ENCODE measurements around the gene RIF1. TPM values are rescaled to one million over a fixed set of nuclear protein-coding genes. Genes with fewer than 3 reads are reported as not detected.
A peak's percentile ranks its signal among the peaks of the same experiment; 100 is the strongest.

Gene RIF1
- polyA plus RNA-seq (2013, experiment 1 of 2): 15.0 TPM
- polyA plus RNA-seq (2013, experiment 2 of 2): 15.4 TPM

- no CpG with 5 or more reads among the region's 65 CpGs for WGBS, 2 donors (ENCODE audit: extremely low coverage in 2 of 2, insufficient read length in 2 of 2, insufficient replicate concordance in 1 of 2)
- H3K27ac ChIP-seq (replicated peaks; ENCODE audit: low read length): peak within 1 kb of the TSS; percentile 93
Measured at GRCh38 chr2:151409601-151410484, at the start of gene RIF1. Gene RIF1, plus strand, starts transcription at chr2:151409902. Its CDS starts 522 bp downstream, at chr2:151410424.

GRCh38 chr2:151361674-151362370 is 47.9 kb upstream of the RIF1 start:
- no peak overlapping the region for H2BK5ac ChIP-seq (ENCODE audit: low read length)
- H3K23ac ChIP-seq (ENCODE audit: low read depth, low read length, poor library complexity): no peak overlapping the region
- no peak overlapping the region for H3K4ac ChIP-seq (ENCODE audit: low read length)
- H3K4me1 ChIP-seq (ENCODE audit: control insufficient read depth in 2 of 2, insufficient read depth in 1 of 2, low read depth in 1 of 2, low read length in 2 of 2): peaks cover 2 to 3% of the 10 kb centered on the region in 2 donors
- H2BK12ac ChIP-seq (ENCODE audit: low read length): no peak overlapping the region
- no peaks in the 10 kb centered on the region for H3K79me1 ChIP-seq (ENCODE audit: low read depth, low read length)
- no peak overlapping the region for H2AK5ac ChIP-seq (ENCODE audit: low read depth, low read length)
- H3K18ac ChIP-seq (ENCODE audit: low read length): no peak overlapping the region
- H3K27me3 ChIP-seq (ENCODE audit: control insufficient read depth in 3 of 3, insufficient read depth in 3 of 3, low read depth in 1 of 3, low read length in 3 of 3): no peaks in the 10 kb centered on the region
- no peak overlapping the region for H3K4me3 ChIP-seq (ENCODE audit: low read length in 2 of 2)
- no peak for DNase-seq (ENCODE audit: low spot score)
- H2BK120ac ChIP-seq (ENCODE audit: low read depth, low read length): no peak overlapping the region
- no peak overlapping the region for H4K91ac ChIP-seq (ENCODE audit: low read depth, low read length, poor library complexity)
- H3K36me3 ChIP-seq (replicated peaks in 1 of 2; ENCODE audit: control insufficient read depth in 2 of 2, insufficient read depth in 2 of 2, low read length in 2 of 2): no peaks in the 10 kb centered on the region
- H3K14ac ChIP-seq (ENCODE audit: low read length): no peak overlapping the region
- H3K4me2 ChIP-seq (ENCODE audit: insufficient read depth, low read length, poor library complexity, severe bottlenecking): no peak overlapping the region
- H2AFZ ChIP-seq (ENCODE audit: low read length): no peak overlapping the region
- H3K9me3 ChIP-seq (replicated peaks in 1 of 2; ENCODE audit: control insufficient read depth in 2 of 2, insufficient read depth in 1 of 2, low read depth in 1 of 2, low read length in 2 of 2): no peaks in the 10 kb centered on the region
- H3K27ac ChIP-seq (replicated peaks; ENCODE audit: low read length): no peak overlapping the region
- H2BK15ac ChIP-seq (ENCODE audit: low read length): no peak overlapping the region
- no peak overlapping the region for H4K8ac ChIP-seq (ENCODE audit: low read depth, low read length)
- no CpG with 5 or more reads among the region's 3 CpGs for WGBS, 2 donors (ENCODE audit: extremely low coverage in 2 of 2, insufficient read length in 2 of 2, insufficient replicate concordance in 1 of 2)
- no peak overlapping the region for H3K9ac ChIP-seq (ENCODE audit: low read depth, low read length, poor library complexity)

More at GRCh38 chr2:151409601-151410484, at the start of gene RIF1:
- peaks cover 0 to 2% of the 10 kb centered on the region in 2 donors for H3K4me1 ChIP-seq (ENCODE audit: control insufficient read depth in 2 of 2, insufficient read depth in 1 of 2, low read depth in 1 of 2, low read length in 2 of 2)
- no peak within 1 kb of the TSS for H3K14ac ChIP-seq (ENCODE audit: low read length)
- peak within 1 kb of the TSS; percentile 89 for H3K18ac ChIP-seq (ENCODE audit: low read length)
- H4K91ac ChIP-seq (ENCODE audit: low read depth, low read length, poor library complexity): peak within 1 kb of the TSS; percentile 14
- H3K79me1 ChIP-seq (ENCODE audit: low read depth, low read length): peaks cover 3% of the 10 kb centered on the region
- H3K9me3 ChIP-seq (replicated peaks in 1 of 2; ENCODE audit: control insufficient read depth in 2 of 2, insufficient read depth in 1 of 2, low read depth in 1 of 2, low read length in 2 of 2): no peaks in the 10 kb centered on the region
- peak; percentile 83 for DNase-seq (ENCODE audit: low spot score)
- peak within 1 kb of the TSS; percentile 51 for H3K4me2 ChIP-seq (ENCODE audit: insufficient read depth, low read length, poor library complexity, severe bottlenecking)
- no peak within 1 kb of the TSS for H2AK5ac ChIP-seq (ENCODE audit: low read depth, low read length)
- peak within 1 kb of the TSS; percentile 15 for H3K23ac ChIP-seq (ENCODE audit: low read depth, low read length, poor library complexity)
- peak within 1 kb of the TSS; percentile 84 to 96 for H3K4me3 ChIP-seq (ENCODE audit: low read length in 2 of 2)
- no peak within 1 kb of the TSS for H3K4ac ChIP-seq (ENCODE audit: low read length)
- H4K8ac ChIP-seq (ENCODE audit: low read depth, low read length): no peak within 1 kb of the TSS
- H2BK12ac ChIP-seq (ENCODE audit: low read length): no peak within 1 kb of the TSS
- H2AFZ ChIP-seq (ENCODE audit: low read length): peak within 1 kb of the TSS; percentile 89
- H3K36me3 ChIP-seq (replicated peaks in 1 of 2; ENCODE audit: control insufficient read depth in 2 of 2, insufficient read depth in 2 of 2, low read length in 2 of 2): peaks cover 5 to 34% of the 10 kb centered on the region in 2 donors
- no peak within 1 kb of the TSS for H2BK15ac ChIP-seq (ENCODE audit: low read length)
- H2BK120ac ChIP-seq (ENCODE audit: low read depth, low read length): no peak within 1 kb of the TSS
- peak within 1 kb of the TSS; percentile 2 for H2BK5ac ChIP-seq (ENCODE audit: low read length)
- H3K27me3 ChIP-seq (ENCODE audit: control insufficient read depth in 3 of 3, insufficient read depth in 3 of 3, low read depth in 1 of 3, low read length in 3 of 3): no peaks in the 10 kb centered on the region
- peak within 1 kb of the TSS; percentile 87 for H3K9ac ChIP-seq (ENCODE audit: low read depth, low read length, poor library complexity)

- no peak for DNase-seq (ENCODE audit: low spot score)
- no peak overlapping the region for H2BK120ac ChIP-seq (ENCODE audit: low read depth, low read length)
- H3K27ac ChIP-seq (replicated peaks; ENCODE audit: low read length): no peak overlapping the region
- H3K4me1 ChIP-seq (ENCODE audit: control insufficient read depth in 2 of 2, insufficient read depth in 1 of 2, low read depth in 1 of 2, low read length in 2 of 2): peaks cover 2 to 3% of the 10 kb centered on the region in 2 donors
- H3K23ac ChIP-seq (ENCODE audit: low read depth, low read length, poor library complexity): no peak overlapping the region
- no peak overlapping the region for H2BK12ac ChIP-seq (ENCODE audit: low read length)
- no peak overlapping the region for H3K4me3 ChIP-seq (ENCODE audit: low read length in 2 of 2)
- no peak overlapping the region for H4K91ac ChIP-seq (ENCODE audit: low read depth, low read length, poor library complexity)
- no peak overlapping the region for H2BK15ac ChIP-seq (ENCODE audit: low read length)
- no peaks in the 10 kb centered on the region for H3K9me3 ChIP-seq (replicated peaks in 1 of 2; ENCODE audit: control insufficient read depth in 2 of 2, insufficient read depth in 1 of 2, low read depth in 1 of 2, low read length in 2 of 2)
- no peaks in the 10 kb centered on the region for H3K36me3 ChIP-seq (replicated peaks in 1 of 2; ENCODE audit: control insufficient read depth in 2 of 2, insufficient read depth in 2 of 2, low read length in 2 of 2)
- peak overlapping the region; percentile 80 for H2AFZ ChIP-seq (ENCODE audit: low read length)
- H3K27me3 ChIP-seq (ENCODE audit: control insufficient read depth in 3 of 3, insufficient read depth in 3 of 3, low read depth in 1 of 3, low read length in 3 of 3): no peaks in the 10 kb centered on the region
- no peak overlapping the region for H3K4me2 ChIP-seq (ENCODE audit: insufficient read depth, low read length, poor library complexity, severe bottlenecking)
- H4K8ac ChIP-seq (ENCODE audit: low read depth, low read length): no peak overlapping the region
- H3K14ac ChIP-seq (ENCODE audit: low read length): no peak overlapping the region
- no peak overlapping the region for H3K4ac ChIP-seq (ENCODE audit: low read length)
- no peak overlapping the region for H2AK5ac ChIP-seq (ENCODE audit: low read depth, low read length)
- H3K79me1 ChIP-seq (ENCODE audit: low read depth, low read length): no peaks in the 10 kb centered on the region
- H3K18ac ChIP-seq (ENCODE audit: low read length): no peak overlapping the region
- WGBS, 2 donors (ENCODE audit: extremely low coverage in 2 of 2, insufficient read length in 2 of 2, insufficient replicate concordance in 1 of 2): no CpG with 5 or more reads among the region's 8 CpGs
- no peak overlapping the region for H2BK5ac ChIP-seq (ENCODE audit: low read length)
- no peak overlapping the region for H3K9ac ChIP-seq (ENCODE audit: low read depth, low read length, poor library complexity)
Measured at GRCh38 chr2:151363709-151364108, 46.0 kb upstream of the RIF1 start.

- Histone ChIP-seq H2BK15ac (ENCODE audit: low read length) (no peak overlapping the region), H3K4me3 (ENCODE audit: low read length in 2 of 2) (no peak overlapping the region), H3K79me1 (ENCODE audit: low read depth, low read length) (no peaks in the 10 kb centered on the region), H3K27ac (replicated peaks; ENCODE audit: low read length) (no peak overlapping the region), H2BK5ac (ENCODE audit: low read length) (no peak overlapping the region), H3K23ac (ENCODE audit: low read depth, low read length, poor library complexity) (no peak overlapping the region), H3K4me2 (ENCODE audit: insufficient read depth, low read length, poor library complexity, severe bottlenecking) (no peak overlapping the region), H3K4me1 (ENCODE audit: control insufficient read depth in 2 of 2, insufficient read depth in 1 of 2, low read depth in 1 of 2, low read length in 2 of 2) (peaks cover 2 to 3% of the 10 kb centered on the region in 2 donors), H2BK12ac (ENCODE audit: low read length) (no peak overlapping the region), H3K18ac (ENCODE audit: low read length) (no peak overlapping the region), H3K27me3 (ENCODE audit: control insufficient read depth in 3 of 3, insufficient read depth in 3 of 3, low read depth in 1 of 3, low read length in 3 of 3) (no peaks in the 10 kb centered on the region), H3K9ac (ENCODE audit: low read depth, low read length, poor library complexity) (no peak overlapping the region), H4K8ac (ENCODE audit: low read depth, low read length) (no peak overlapping the region), H2BK120ac (ENCODE audit: low read depth, low read length) (no peak overlapping the region), H3K4ac (ENCODE audit: low read length) (no peak overlapping the region), H3K36me3 (replicated peaks in 1 of 2; ENCODE audit: control insufficient read depth in 2 of 2, insufficient read depth in 2 of 2, low read length in 2 of 2) (no peaks in the 10 kb centered on the region), H4K91ac (ENCODE audit: low read depth, low read length, poor library complexity) (no peak overlapping the region), H3K9me3 (replicated peaks in 1 of 2; ENCODE audit: control insufficient read depth in 2 of 2, insufficient read depth in 1 of 2, low read depth in 1 of 2, low read length in 2 of 2) (no peaks in the 10 kb centered on the region), H3K14ac (ENCODE audit: low read length) (no peak overlapping the region), H2AK5ac (ENCODE audit: low read depth, low read length) (no peak overlapping the region), H2AFZ (ENCODE audit: low read length) (no peak overlapping the region)
- WGBS, 2 donors (ENCODE audit: extremely low coverage in 2 of 2, insufficient read length in 2 of 2, insufficient replicate concordance in 1 of 2): no CpG with 5 or more reads among the region's 2 CpGs
- no peak for DNase-seq (ENCODE audit: low spot score)
Measured at GRCh38 chr2:151367571-151367970, 42.1 kb upstream of the RIF1 start.

Data from neuronal stem cell (in vitro differentiated cells).